ENCODE results near the gene TEKT3.

DNA sequence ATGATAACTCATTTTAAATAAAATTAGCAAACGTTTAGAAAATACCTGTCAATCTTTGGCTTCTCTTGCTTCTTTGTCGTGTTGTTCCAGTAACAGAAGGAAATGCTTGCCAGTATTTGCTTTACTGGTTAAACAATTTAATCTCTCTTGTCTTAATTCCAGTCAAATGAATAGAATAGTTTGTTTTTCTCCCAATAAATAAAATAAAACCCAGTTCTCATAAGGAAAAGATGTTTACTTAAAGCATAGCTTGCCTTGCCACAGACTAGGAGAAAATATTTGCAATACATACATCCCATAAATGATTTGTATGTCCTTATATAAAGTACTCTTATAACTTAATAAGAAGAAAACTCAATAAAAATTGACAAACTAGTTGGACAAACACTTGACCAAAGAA, 43.9 kb upstream of the TEKT3 start:
- no peak for TF ChIP-seq POLR2A (IDR thresholded peaks at IDR 0.05)
- TF ChIP-seq, protein P1, sequence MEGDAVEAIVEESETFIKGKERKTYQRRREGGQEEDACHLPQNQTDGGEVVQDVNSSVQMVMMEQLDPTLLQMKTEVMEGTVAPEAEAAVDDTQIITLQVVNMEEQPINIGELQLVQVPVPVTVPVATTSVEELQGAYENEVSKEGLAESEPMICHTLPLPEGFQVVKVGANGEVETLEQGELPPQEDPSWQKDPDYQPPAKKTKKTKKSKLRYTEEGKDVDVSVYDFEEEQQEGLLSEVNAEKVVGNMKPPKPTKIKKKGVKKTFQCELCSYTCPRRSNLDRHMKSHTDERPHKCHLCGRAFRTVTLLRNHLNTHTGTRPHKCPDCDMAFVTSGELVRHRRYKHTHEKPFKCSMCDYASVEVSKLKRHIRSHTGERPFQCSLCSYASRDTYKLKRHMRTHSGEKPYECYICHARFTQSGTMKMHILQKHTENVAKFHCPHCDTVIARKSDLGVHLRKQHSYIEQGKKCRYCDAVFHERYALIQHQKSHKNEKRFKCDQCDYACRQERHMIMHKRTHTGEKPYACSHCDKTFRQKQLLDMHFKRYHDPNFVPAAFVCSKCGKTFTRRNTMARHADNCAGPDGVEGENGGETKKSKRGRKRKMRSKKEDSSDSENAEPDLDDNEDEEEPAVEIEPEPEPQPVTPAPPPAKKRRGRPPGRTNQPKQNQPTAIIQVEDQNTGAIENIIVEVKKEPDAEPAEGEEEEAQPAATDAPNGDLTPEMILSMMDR (IDR thresholded peaks at IDR 0.05): no peak
